Measurements from ENCODE around the gene PCYT1B. TPM values are rescaled to one million over a fixed set of nuclear protein-coding genes. Genes with fewer than 3 reads are reported as not detected.

The PCYT1B gene
- total RNA-seq, 1 donor from 2014 or later, result 17.3 TPM

- Mint-ChIP-seq H3K4me3 (no peak overlapping the region), H3K9me3 (no peaks in the 10 kb centered on the region), H3K27ac (no peak overlapping the region), H3K36me3 (peaks cover 31% of the 10 kb centered on the region), H3K27me3 (ENCODE audit: low read depth) (no peaks in the 10 kb centered on the region), H3K4me1 (no peaks in the 10 kb centered on the region)
- TF ChIP-seq CTCF (IDR thresholded peaks at IDR 0.05; ENCODE audit: unreplicated experiment), result no peak
- no peak for DNase-seq (ENCODE audit: low spot score in 2 of 2, unreplicated experiment in 2 of 2)
Measured at GRCh38 chrX:24574743-24575142, 72.4 kb downstream of the PCYT1B start.

- H3K4me3 Mint-ChIP-seq, result no peak overlapping the region
- TF ChIP-seq CTCF (IDR thresholded peaks at IDR 0.05; ENCODE audit: unreplicated experiment), result no peak
- H3K9me3 Mint-ChIP-seq, result no peaks in the 10 kb centered on the region
- no peak overlapping the region for H3K27ac Mint-ChIP-seq
- H3K27me3 Mint-ChIP-seq (ENCODE audit: low read depth), result no peaks in the 10 kb centered on the region
- H3K36me3 Mint-ChIP-seq, result peaks cover 13% of the 10 kb centered on the region
- no peak for DNase-seq (ENCODE audit: low spot score in 2 of 2, unreplicated experiment in 2 of 2)
- no peaks in the 10 kb centered on the region for H3K4me1 Mint-ChIP-seq
Measured at GRCh38 chrX:24567169-24567568, 80.0 kb downstream of the PCYT1B start.

- TF ChIP-seq CTCF (IDR thresholded peaks at IDR 0.05; ENCODE audit: unreplicated experiment), result no peak
- H3K36me3 Mint-ChIP-seq, result peaks cover 13% of the 10 kb centered on the region
- no peaks in the 10 kb centered on the region for H3K27me3 Mint-ChIP-seq (ENCODE audit: low read depth)
- H3K4me3 Mint-ChIP-seq, result no peak overlapping the region
- H3K4me1 Mint-ChIP-seq, result no peaks in the 10 kb centered on the region
- no peak for DNase-seq (ENCODE audit: low spot score in 2 of 2, unreplicated experiment in 2 of 2)
- H3K9me3 Mint-ChIP-seq, result no peaks in the 10 kb centered on the region
- no peak overlapping the region for H3K27ac Mint-ChIP-seq
Measured at GRCh38 chrX:24566240-24566639, 80.9 kb downstream of the PCYT1B start.

GRCh38 chrX:24563291-24564010 lies 83.7 kb downstream of the PCYT1B start:
- H3K4me3 Mint-ChIP-seq, result no peak overlapping the region
- TF ChIP-seq CTCF (IDR thresholded peaks at IDR 0.05; ENCODE audit: unreplicated experiment), result no peak
- H3K36me3 Mint-ChIP-seq, result peaks cover 5% of the 10 kb centered on the region
- H3K9me3 Mint-ChIP-seq, result no peaks in the 10 kb centered on the region
- DNase-seq (ENCODE audit: low spot score in 2 of 2, unreplicated experiment in 2 of 2), result no peak
- H3K27me3 Mint-ChIP-seq (ENCODE audit: low read depth), result no peaks in the 10 kb centered on the region
- no peak overlapping the region for H3K27ac Mint-ChIP-seq
- H3K4me1 Mint-ChIP-seq, result no peaks in the 10 kb centered on the region

- Mint-ChIP-seq H3K4me1 (no peaks in the 10 kb centered on the region), H3K4me3 (no peak overlapping the region)
Measured at GRCh38 chrX:24561121-24561520, 86.0 kb downstream of the PCYT1B start.

More at GRCh38 chrX:24561121-24561520, 86.0 kb downstream of the PCYT1B start:
- TF ChIP-seq CTCF (IDR thresholded peaks at IDR 0.05; ENCODE audit: unreplicated experiment), result no peak
- Mint-ChIP-seq H3K9me3 (peaks cover 5% of the 10 kb centered on the region), H3K27me3 (ENCODE audit: low read depth) (no peaks in the 10 kb centered on the region), H3K27ac (no peak overlapping the region), H3K36me3 (peaks cover 5% of the 10 kb centered on the region)
- no peak for DNase-seq (ENCODE audit: low spot score in 2 of 2, unreplicated experiment in 2 of 2)

All from mesothelial cell of epicardium (in vitro differentiated cells).